ENCODE data around the gene UBXN1.

UBXN1 gene

DNA sequence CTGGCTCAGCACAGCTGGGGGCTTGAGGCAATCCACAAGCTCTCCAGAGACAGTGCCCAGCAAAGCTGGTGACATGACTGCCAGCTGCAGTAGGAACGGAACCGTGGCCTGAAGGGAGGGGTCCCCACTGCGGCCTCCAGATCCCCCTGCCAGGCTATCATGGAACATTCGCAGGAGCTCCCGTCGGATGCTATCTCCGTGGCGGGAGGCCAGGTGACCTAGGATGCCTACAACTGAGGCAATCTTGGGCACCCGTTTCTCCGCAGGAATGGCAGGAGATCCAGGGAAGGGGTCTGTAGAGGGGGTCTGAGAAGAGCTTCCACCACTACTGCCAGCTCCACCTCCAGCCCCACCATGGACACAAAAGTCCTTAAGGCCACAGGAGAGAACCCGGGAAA is 29.9 kb downstream of the UBXN1 start:
- no peak overlapping the region for H3K9ac ChIP-seq (ENCODE audit: low read length)
- H3K4me3 ChIP-seq (ENCODE audit: low read length): no peak overlapping the region
- no peak for DNase-seq (ENCODE audit: low read depth)
- H3K9me3 ChIP-seq (ENCODE audit: control insufficient read depth, low read length): no peaks in the 10 kb centered on the region
- H3K36me3 ChIP-seq (ENCODE audit: control insufficient read depth, insufficient read depth, low read length, severe bottlenecking): peaks cover 25% of the 10 kb centered on the region
- H3K4me1 ChIP-seq (ENCODE audit: control insufficient read depth, insufficient read depth, low read length): peaks cover 40% of the 10 kb centered on the region
- no peaks in the 10 kb centered on the region for H3K27me3 ChIP-seq (replicated peaks; ENCODE audit: control insufficient read depth, insufficient read depth, low read length)

DNA sequence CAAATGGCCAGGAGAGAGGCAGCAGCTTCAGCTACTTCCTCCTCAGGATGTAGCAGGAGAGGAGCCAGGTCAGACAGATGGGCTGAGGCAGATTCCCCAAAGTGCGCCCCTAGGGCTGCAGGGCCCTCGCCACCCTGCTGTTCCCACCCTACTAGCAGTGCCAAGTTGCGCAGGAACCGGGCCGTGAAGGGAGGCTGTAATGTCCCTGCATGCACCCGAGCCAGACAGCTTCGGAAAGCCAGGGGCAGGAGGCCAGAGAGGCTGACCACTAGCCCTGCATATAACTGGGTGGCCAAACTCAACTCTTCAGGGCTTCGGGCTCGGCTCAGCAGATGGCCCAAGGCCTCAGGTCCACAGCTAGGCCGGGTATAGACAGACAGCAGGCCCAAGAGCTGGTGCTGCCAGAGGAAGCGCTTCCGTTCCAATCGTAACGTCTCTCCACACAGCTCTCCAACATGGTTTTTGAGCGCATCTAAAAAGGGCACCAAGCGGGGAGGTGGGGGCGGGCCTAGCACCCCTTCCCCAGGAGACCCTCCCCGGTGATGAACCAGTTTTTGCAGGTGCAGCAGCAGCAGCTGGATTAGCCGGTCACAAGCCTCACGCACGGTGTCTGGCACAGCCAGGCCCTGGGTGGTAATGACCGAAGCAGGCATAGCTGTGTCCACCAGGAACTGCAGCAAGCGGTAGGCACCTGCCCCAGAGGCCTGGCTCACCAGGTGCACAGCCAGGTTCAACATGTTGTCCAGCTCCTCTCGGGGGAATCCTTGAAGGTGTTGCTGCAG is 30.5 kb downstream of the UBXN1 start:
- peaks cover 40% of the 10 kb centered on the region for H3K4me1 ChIP-seq (ENCODE audit: control insufficient read depth, insufficient read depth, low read length)
- no peaks in the 10 kb centered on the region for H3K9me3 ChIP-seq (ENCODE audit: control insufficient read depth, low read length)
- H3K4me3 ChIP-seq (ENCODE audit: low read length): no peak overlapping the region
- no peak for DNase-seq (ENCODE audit: low read depth)
- no peak overlapping the region for H3K9ac ChIP-seq (ENCODE audit: low read length)
- H3K36me3 ChIP-seq (ENCODE audit: control insufficient read depth, insufficient read depth, low read length, severe bottlenecking): peaks cover 25% of the 10 kb centered on the region
- H3K27me3 ChIP-seq (replicated peaks; ENCODE audit: control insufficient read depth, insufficient read depth, low read length): no peaks in the 10 kb centered on the region

DNA sequence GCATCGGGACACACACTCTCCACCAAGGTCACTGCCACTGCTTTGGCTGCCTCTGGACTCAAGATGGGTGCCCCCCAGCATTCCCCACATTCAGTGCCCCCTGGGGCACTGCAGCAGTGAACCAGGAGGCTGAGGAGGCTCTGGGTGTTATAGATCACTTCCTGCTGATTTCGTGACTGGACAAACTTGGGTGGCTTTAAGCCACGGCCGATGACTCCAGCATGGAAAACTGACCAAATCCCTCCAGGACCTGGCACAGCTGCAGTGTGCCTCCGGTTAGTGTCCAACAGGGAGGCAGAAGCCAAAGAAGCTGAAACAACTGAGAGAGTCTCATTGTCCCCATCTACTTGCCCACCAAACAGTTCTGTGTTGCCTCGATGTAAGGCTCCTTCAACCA is 31.3 kb downstream of the UBXN1 start:
- no peaks in the 10 kb centered on the region for H3K27me3 ChIP-seq (replicated peaks; ENCODE audit: control insufficient read depth, insufficient read depth, low read length)
- H3K9ac ChIP-seq (ENCODE audit: low read length): peak overlapping the region; percentile 67
- no peak overlapping the region for H3K4me3 ChIP-seq (ENCODE audit: low read length)
- H3K4me1 ChIP-seq (ENCODE audit: control insufficient read depth, insufficient read depth, low read length): peaks cover 41% of the 10 kb centered on the region
- no peaks in the 10 kb centered on the region for H3K9me3 ChIP-seq (ENCODE audit: control insufficient read depth, low read length)
- DNase-seq (ENCODE audit: low read depth): no peak
- peaks cover 31% of the 10 kb centered on the region for H3K36me3 ChIP-seq (ENCODE audit: control insufficient read depth, insufficient read depth, low read length, severe bottlenecking)

DNA sequence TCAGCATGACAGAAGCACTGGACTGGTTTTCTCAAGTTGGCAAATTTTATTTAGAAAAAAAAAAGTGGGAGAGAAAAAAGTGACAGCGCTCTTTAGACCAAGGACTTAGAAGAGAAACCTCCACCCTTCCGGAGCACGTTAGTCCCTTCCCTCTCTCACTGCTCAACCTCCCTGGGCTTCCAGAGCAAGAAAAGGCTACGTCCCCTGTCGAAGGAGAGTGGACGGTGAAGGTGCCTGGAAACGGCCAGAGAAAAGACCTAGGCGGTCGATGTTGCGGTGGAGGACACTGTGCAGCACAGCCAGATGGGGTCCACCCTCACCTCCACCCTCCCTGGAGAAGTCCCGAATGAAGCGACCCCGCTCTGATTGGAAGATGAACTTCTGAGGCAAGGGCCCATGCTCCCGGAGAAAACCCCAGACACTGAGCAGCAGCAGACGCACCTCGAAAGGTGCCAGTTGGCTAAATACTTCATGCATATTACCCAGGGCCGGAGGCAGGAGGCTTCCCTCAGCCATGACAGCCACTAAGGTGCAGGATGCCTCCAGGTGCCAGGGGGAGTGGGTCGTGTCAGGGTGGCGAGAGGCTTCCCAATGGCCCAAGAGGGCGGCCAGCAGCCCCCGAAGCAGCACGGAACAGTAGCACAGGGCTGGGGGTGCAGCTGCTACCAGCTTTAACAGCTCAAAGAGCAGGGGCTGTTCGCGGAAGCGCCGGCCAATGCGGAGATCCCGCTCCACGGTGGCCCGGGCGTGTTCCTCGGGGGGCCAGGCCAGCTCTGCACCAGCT is 31.9 kb downstream of the UBXN1 start:
- H3K4me3 ChIP-seq (ENCODE audit: low read length): peak overlapping the region; percentile 55
- peak overlapping the region; percentile 67 for H3K9ac ChIP-seq (ENCODE audit: low read length)
- no peaks in the 10 kb centered on the region for H3K27me3 ChIP-seq (replicated peaks; ENCODE audit: control insufficient read depth, insufficient read depth, low read length)
- H3K4me1 ChIP-seq (ENCODE audit: control insufficient read depth, insufficient read depth, low read length): peaks cover 36% of the 10 kb centered on the region
- peaks cover 31% of the 10 kb centered on the region for H3K36me3 ChIP-seq (ENCODE audit: control insufficient read depth, insufficient read depth, low read length, severe bottlenecking)
- no peaks in the 10 kb centered on the region for H3K9me3 ChIP-seq (ENCODE audit: control insufficient read depth, low read length)
- DNase-seq (ENCODE audit: low read depth): no peak

DNA sequence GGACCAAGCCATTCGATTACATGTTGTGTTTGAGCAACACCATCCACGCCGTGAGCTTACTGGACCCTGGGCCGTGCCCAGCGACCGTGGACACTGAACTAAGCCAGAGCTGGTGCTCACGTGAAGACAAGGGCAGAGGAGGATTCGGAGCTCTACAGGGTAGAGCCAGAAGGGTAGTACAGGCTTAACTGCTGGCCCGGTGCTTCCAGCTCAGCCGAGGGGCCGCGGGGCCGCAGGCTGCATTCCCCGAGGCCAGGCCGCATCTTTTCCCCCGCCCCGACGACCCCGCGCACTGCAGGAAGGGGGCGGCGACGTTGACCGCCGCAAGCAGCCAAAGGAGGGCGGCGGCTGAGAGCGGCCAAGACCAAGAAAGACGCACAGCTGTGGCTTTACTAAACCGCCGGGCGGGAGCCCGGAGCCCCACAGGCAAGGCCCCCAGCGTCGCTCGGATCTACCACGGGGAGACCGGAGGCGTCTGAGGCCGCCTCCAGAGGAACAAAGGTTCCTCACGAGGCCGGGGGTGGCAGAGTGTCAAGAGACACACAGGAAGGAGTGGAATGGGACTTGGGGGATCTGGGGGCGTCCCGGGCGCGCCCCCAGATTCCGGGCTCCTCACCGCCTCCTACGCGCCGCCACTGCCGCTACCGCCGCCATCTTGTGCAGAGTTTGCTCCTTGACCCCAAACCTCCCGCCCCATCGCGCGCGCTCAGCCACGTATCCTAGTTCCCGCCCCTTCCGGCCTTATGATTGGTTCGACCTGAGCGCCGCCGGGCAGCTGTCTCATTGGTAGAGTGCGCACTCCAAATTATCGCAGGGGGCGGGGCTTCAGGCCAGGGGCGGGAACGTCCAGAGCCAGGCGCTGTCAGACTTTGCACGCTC is 32.7 kb downstream of the UBXN1 start, which contains the start of gene GANAB:
TSS of gene GANAB (minus strand) at position 668 of the 879 bp plus-strand sequence. CDS start at position 654, 14 bp downstream.
- Histone ChIP-seq H3K4me3 (ENCODE audit: low read length) (peak within 1 kb of the TSS; percentile 95), H3K9me3 (ENCODE audit: control insufficient read depth, low read length) (no peaks in the 10 kb centered on the region), H3K27me3 (replicated peaks; ENCODE audit: control insufficient read depth, insufficient read depth, low read length) (no peaks in the 10 kb centered on the region), H3K36me3 (ENCODE audit: control insufficient read depth, insufficient read depth, low read length, severe bottlenecking) (peaks cover 31% of the 10 kb centered on the region), H3K9ac (ENCODE audit: low read length) (peak within 1 kb of the TSS; percentile 99), H3K4me1 (ENCODE audit: control insufficient read depth, insufficient read depth, low read length) (peaks cover 30% of the 10 kb centered on the region)
- peak; percentile 100 for DNase-seq (ENCODE audit: low read depth)

DNA sequence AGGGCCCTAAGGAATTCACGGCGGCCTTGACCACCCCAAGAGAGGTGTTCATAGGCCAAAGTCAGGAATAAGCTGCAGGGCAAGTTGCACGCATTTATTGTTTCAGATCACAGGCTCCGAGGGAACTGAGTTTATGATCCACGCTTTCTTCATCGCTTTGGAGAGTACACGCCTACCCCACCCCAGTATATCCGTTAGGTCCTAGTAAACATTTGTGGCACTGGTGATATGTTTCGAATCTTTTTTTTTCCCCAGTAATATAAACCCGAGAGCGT is 33.3 kb downstream of the UBXN1 start:
- peaks cover 31% of the 10 kb centered on the region for H3K36me3 ChIP-seq (ENCODE audit: control insufficient read depth, insufficient read depth, low read length, severe bottlenecking)
- no peak for DNase-seq (ENCODE audit: low read depth)
- H3K4me3 ChIP-seq (ENCODE audit: low read length): peak overlapping the region; percentile 95
- peak overlapping the region; percentile 99 for H3K9ac ChIP-seq (ENCODE audit: low read length)
- H3K9me3 ChIP-seq (ENCODE audit: control insufficient read depth, low read length): no peaks in the 10 kb centered on the region
- no peaks in the 10 kb centered on the region for H3K27me3 ChIP-seq (replicated peaks; ENCODE audit: control insufficient read depth, insufficient read depth, low read length)
- H3K4me1 ChIP-seq (ENCODE audit: control insufficient read depth, insufficient read depth, low read length): peaks cover 30% of the 10 kb centered on the region

DNA sequence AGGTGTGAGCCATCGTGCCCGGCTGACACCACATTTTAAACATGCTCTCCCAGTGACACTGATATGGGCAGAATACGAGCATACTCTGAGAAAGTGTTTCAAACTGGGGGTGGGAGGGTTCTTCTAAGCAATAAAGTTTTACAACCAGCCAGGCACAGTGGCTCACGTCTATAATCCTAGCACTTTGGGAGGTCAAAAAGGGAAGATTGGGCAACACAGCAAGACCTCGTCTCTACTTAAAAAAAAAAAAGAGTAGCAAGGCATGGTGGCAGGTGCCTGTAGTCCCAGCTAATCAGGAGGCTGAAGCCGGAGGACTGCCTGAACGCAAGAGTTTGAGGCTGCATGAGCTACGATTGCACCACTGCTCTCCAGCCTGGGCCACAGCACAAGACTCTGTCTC is 34.7 kb downstream of the UBXN1 start:
- Histone ChIP-seq H3K4me3 (ENCODE audit: low read length) (no peak overlapping the region), H3K9me3 (ENCODE audit: control insufficient read depth, low read length) (no peaks in the 10 kb centered on the region), H3K36me3 (ENCODE audit: control insufficient read depth, insufficient read depth, low read length, severe bottlenecking) (peaks cover 30% of the 10 kb centered on the region), H3K4me1 (ENCODE audit: control insufficient read depth, insufficient read depth, low read length) (peaks cover 30% of the 10 kb centered on the region), H3K27me3 (replicated peaks; ENCODE audit: control insufficient read depth, insufficient read depth, low read length) (no peaks in the 10 kb centered on the region), H3K9ac (ENCODE audit: low read length) (peak overlapping the region; percentile 99)
- DNase-seq (ENCODE audit: low read depth): no peak

GRCh38 chr11:62632492-62632891 is 46.4 kb downstream of the UBXN1 start:
- Histone ChIP-seq H3K4me1 (ENCODE audit: control insufficient read depth, insufficient read depth, low read length) (no peaks in the 10 kb centered on the region), H3K4me3 (ENCODE audit: low read length) (no peak overlapping the region), H3K36me3 (ENCODE audit: control insufficient read depth, insufficient read depth, low read length, severe bottlenecking) (peaks cover 97% of the 10 kb centered on the region), H3K27me3 (replicated peaks; ENCODE audit: control insufficient read depth, insufficient read depth, low read length) (no peaks in the 10 kb centered on the region), H3K9ac (ENCODE audit: low read length) (no peak overlapping the region), H3K9me3 (ENCODE audit: control insufficient read depth, low read length) (no peaks in the 10 kb centered on the region)
- no peak for DNase-seq (ENCODE audit: low read depth)

DNA sequence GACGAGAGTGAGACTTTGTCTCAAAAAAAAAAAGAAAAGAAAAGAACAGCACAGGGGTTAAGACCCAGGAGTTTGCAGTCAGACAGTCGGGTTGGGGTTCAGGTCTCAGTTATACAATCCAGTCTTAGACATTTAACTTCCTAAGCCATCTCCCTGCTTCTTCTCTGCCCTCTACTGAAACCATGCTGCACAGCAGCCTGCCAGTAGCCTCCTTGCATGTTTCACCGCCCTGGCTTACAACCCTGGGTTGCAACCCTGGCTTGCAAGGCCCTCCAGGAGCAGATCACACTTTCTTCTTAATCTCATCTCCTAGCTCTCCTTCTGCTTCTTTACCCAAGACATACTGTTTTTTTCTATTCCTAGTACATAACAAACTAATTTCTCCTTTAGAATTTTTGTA is 51.2 kb downstream of the UBXN1 start:
- DNase-seq (ENCODE audit: low read depth): no peak

More for the DNA sequence above, 51.2 kb downstream of the UBXN1 start:
- Histone ChIP-seq H3K4me1 (ENCODE audit: control insufficient read depth, insufficient read depth, low read length) (peaks cover 1% of the 10 kb centered on the region), H3K27me3 (replicated peaks; ENCODE audit: control insufficient read depth, insufficient read depth, low read length) (no peaks in the 10 kb centered on the region), H3K9ac (ENCODE audit: low read length) (no peak overlapping the region), H3K9me3 (ENCODE audit: control insufficient read depth, low read length) (no peaks in the 10 kb centered on the region), H3K36me3 (ENCODE audit: control insufficient read depth, insufficient read depth, low read length, severe bottlenecking) (peaks cover 78% of the 10 kb centered on the region), H3K4me3 (ENCODE audit: low read length) (no peak overlapping the region)

All from adipocyte (in vitro differentiated cells).